GM19240 (cell line): ENCODE measurements around the gene SCAMP4.
"Not testable (repeated sequence)": the region's sequence is repeated elsewhere in the genome, so short reads cannot be mapped to it uniquely, and the experiment has no call there.

Experiments
- DNase-seq: peaks from one replicate; pipeline ENCODE4 v3.0.0; 2011; ENCODE audit warnings: low spot score; ENCODE audit not compliant: insufficient read length

SCAMP4 gene

GRCh38 chr19:1882786-1883692 lies 22.2 kb upstream of the SCAMP4 start:
- DNase-seq = no peak

- no peak for DNase-seq
Measured at GRCh38 chr19:1883784-1884183, 21.4 kb upstream of the SCAMP4 start.

GRCh38 chr19:1884291-1884718 lies 20.9 kb upstream of the SCAMP4 start:
- no peak for DNase-seq

GRCh38 chr19:1884719-1885334 lies 20.4 kb upstream of the SCAMP4 start:
- no peak for DNase-seq

GRCh38 chr19:1885398-1886119 lies 19.6 kb upstream of the SCAMP4 start, which contains the start of gene ABHD17A:
Gene ABHD17A, minus strand, starts transcription at chr19:1885496. Its CDS starts 3,930 bp downstream, at chr19:1881566.
- peak; percentile 99 for DNase-seq

GRCh38 chr19:1886360-1886759 lies 18.8 kb upstream of the SCAMP4 start:
- not testable (repeated sequence) for DNase-seq

- DNase-seq = no peak
Measured at GRCh38 chr19:1888385-1888784, 16.8 kb upstream of the SCAMP4 start.

GRCh38 chr19:1889907-1890306 lies 15.3 kb upstream of the SCAMP4 start:
- DNase-seq = no peak

GRCh38 chr19:1893791-1894190 lies 11.4 kb upstream of the SCAMP4 start:
- DNase-seq = no peak

GRCh38 chr19:1896508-1896907 lies 8.7 kb upstream of the SCAMP4 start:
- no peak for DNase-seq

GRCh38 chr19:1901940-1902404 lies 3.2 kb upstream of the SCAMP4 start:
- DNase-seq = no peak

GRCh38 chr19:1902923-1903322 lies 2.3 kb upstream of the SCAMP4 start:
- no peak for DNase-seq

- no peak for DNase-seq
Measured at GRCh38 chr19:1904860-1905109, 414 bp upstream of the SCAMP4 start.

GRCh38 chr19:1905863-1906375 lies 720 bp downstream of the SCAMP4 start:
- DNase-seq = no peak

- DNase-seq = no peak
Measured at GRCh38 chr19:1906985-1907562, 1.9 kb downstream of the SCAMP4 start.

GRCh38 chr19:1907563-1908363 lies 2.6 kb downstream of the SCAMP4 start:
- no peak for DNase-seq

- no peak for DNase-seq
Measured at GRCh38 chr19:1908364-1908678, 3.1 kb downstream of the SCAMP4 start.

GRCh38 chr19:1909761-1910080 lies 4.5 kb downstream of the SCAMP4 start:
- no peak for DNase-seq

GRCh38 chr19:1910177-1910576 lies 5.0 kb downstream of the SCAMP4 start:
- no peak for DNase-seq

- DNase-seq = no peak
Measured at GRCh38 chr19:1911098-1911497, 5.9 kb downstream of the SCAMP4 start.

GRCh38 chr19:1911995-1912394 lies 6.8 kb downstream of the SCAMP4 start:
- no peak for DNase-seq
